Endothelial cell of umbilical vein (primary cell): ENCODE data around the gene LRTM2. TPM values are rescaled to one million over a fixed set of nuclear protein-coding genes. Genes with fewer than 3 reads are reported as not detected.

Source experiments
- Bru-seq: library from RNA; stranded (reverse); fragments of 400-500 nt; gene quantifications from one replicate; lab custom pipeline; 2021; lab: Mats Ljungman, UMichigan
- BruChase-seq, 2 experiments: library from RNA; stranded (reverse); fragments of 400-500 nt; gene quantifications; one replicate each; lab custom pipeline; 2021; lab: Mats Ljungman, UMichigan
- BruUV-seq: library from RNA; stranded (reverse); fragments of 400-500 nt; replicated peaks from 2 replicates; lab custom pipeline; 2021; lab: Mats Ljungman, UMichigan
- CTCF ChIA-PET: fragments of 300-600, 350-600 bp; sonication (Branson Sonifier 250); formaldehyde crosslinking; loops from one replicate; lab custom pipeline; 2021; ENCODE audit warnings: antibody characterized with exemption, inconsistent platforms; lab: Charles Lee
- POLR2A ChIA-PET: fragments of 300-600, 350-600 bp; sonication (Branson Sonifier 250); formaldehyde crosslinking; loops from one replicate; lab custom pipeline; 2021; ENCODE audit warnings: antibody characterized with exemption, inconsistent platforms; lab: Charles Lee
- DNase-seq: peaks from one replicate; pipeline ENCODE4 v3.0.0-alpha.2; 2011; ENCODE audit warnings: low read depth, low spot score
- FAIRE-seq: peaks from 2 replicates; lab custom pipeline; 2011; peaks lifted over from hg19 to GRCh38; lab: Jason Lieb, UNC
- H2AFZ ChIP-seq: 2 replicates; pipeline ENCODE4 v1.6.0; 2012; ENCODE audit warnings: low read depth, low read length, control low read depth, inconsistent platforms
- H3K27ac ChIP-seq: 2 replicates; pipeline ENCODE4 v1.5.1; 2011; ENCODE audit warnings: low read depth, mild to moderate bottlenecking, control low read depth, low read length, moderate library complexity; ENCODE audit not compliant: insufficient read depth
- H3K27me3 ChIP-seq, 2 experiments: 2 replicates each; pipeline versions ENCODE4 v1.6.0 to v1.6.1; 2011; ENCODE audit warnings: low read length in 2 of 2, mixed read lengths in 1 of 2; ENCODE audit not compliant: control insufficient read depth in 2 of 2, insufficient read depth in 2 of 2
- H3K36me3 ChIP-seq, 2 experiments: 2 replicates in 1 of 2; 3 replicates in 1 of 2; pipeline ENCODE4 v1.5.1; 2011; ENCODE audit warnings: low read length in 2 of 2, mild to moderate bottlenecking in 1 of 2, moderate library complexity in 1 of 2; ENCODE audit not compliant: control insufficient read depth in 2 of 2, insufficient read depth in 2 of 2; ENCODE audit errors: extremely low read depth in 1 of 2
- H3K4me1 ChIP-seq: 3 replicates; pipeline ENCODE4 v1.5.1; 2011; ENCODE audit warnings: mild to moderate bottlenecking, low read length; ENCODE audit not compliant: control insufficient read depth, insufficient read depth; ENCODE audit errors: extremely low read depth
- H3K4me2 ChIP-seq: 2 replicates; pipeline ENCODE4 v1.6.1; 2011; ENCODE audit warnings: low read length, control low read depth, mixed read lengths; ENCODE audit not compliant: insufficient read depth
- H3K4me3 ChIP-seq, 3 experiments: fragments of 200-600 bp in 1 of 3; sonication (generic), shearing (Covaris generic) in 1 of 3; replicated peaks in 1 of 3; 2 replicates each; pipeline ENCODE4 v1.5.1; 2011 to 2016; ENCODE audit warnings: control low read depth in 3 of 3, low read length in 3 of 3, mild to moderate bottlenecking in 2 of 3, inconsistent platforms in 1 of 3, low read depth in 1 of 3, moderate library complexity in 1 of 3; ENCODE audit not compliant: insufficient read depth in 1 of 3
- H3K79me2 ChIP-seq: 2 replicates; pipeline ENCODE4 v1.6.0; 2012; ENCODE audit warnings: low read length, inconsistent platforms; ENCODE audit not compliant: control insufficient read depth, insufficient read depth
- H3K9ac ChIP-seq: replicated peaks from 2 replicates; pipeline ENCODE3; 2011; ENCODE audit warnings: low read length, control low read depth; ENCODE audit not compliant: insufficient read depth; ENCODE audit errors: extremely low read depth
- H3K9me1 ChIP-seq: replicated peaks from 3 replicates; pipeline ENCODE4 v1.6.0; 2011; ENCODE audit warnings: mild to moderate bottlenecking, low read length; ENCODE audit not compliant: control insufficient read depth, insufficient read depth; ENCODE audit errors: extremely low read depth
- H3K9me3 ChIP-seq: replicated peaks from 2 replicates; pipeline ENCODE4 v1.5.1; 2012; ENCODE audit warnings: low read length, inconsistent platforms; ENCODE audit not compliant: control insufficient read depth, insufficient read depth
- H4K20me1 ChIP-seq: replicated peaks from 2 replicates; pipeline ENCODE3; 2011; ENCODE audit warnings: mild to moderate bottlenecking, low read length; ENCODE audit not compliant: control insufficient read depth, insufficient read depth; ENCODE audit errors: extremely low read depth
- CTCF ChIP-seq, 2 donors: IDR thresholded peaks; 1 replicate in 1 of 2; 2 replicates in 1 of 2; pipeline ENCODE4 v1.5.1; 2011; ENCODE audit warnings: low read length in 2 of 2, mild to moderate bottlenecking in 2 of 2, moderate library complexity in 2 of 2, control low read depth in 1 of 2, inconsistent platforms in 1 of 2, low read depth in 1 of 2; ENCODE audit not compliant: insufficient read depth in 1 of 2; ENCODE audit errors: extremely low read depth in 1 of 2
- EZH2 ChIP-seq: IDR thresholded peaks from 2 replicates; pipeline ENCODE4 v1.6.1; 2012; ENCODE audit warnings: borderline replicate concordance, low read depth, mild to moderate bottlenecking, moderate library complexity, low read length, inconsistent platforms; ENCODE audit not compliant: severe bottlenecking
- FOS ChIP-seq: IDR thresholded peaks from 2 replicates; pipeline ENCODE4 v1.6.1; 2011; ENCODE audit warnings: mild to moderate bottlenecking, low read length, moderate library complexity, borderline replicate concordance; ENCODE audit not compliant: insufficient read depth
- JUN ChIP-seq: IDR thresholded peaks from 2 replicates; pipeline ENCODE4 v1.6.1; 2011; ENCODE audit warnings: borderline replicate concordance, low read depth; ENCODE audit not compliant: insufficient read length, insufficient read depth
- MAX ChIP-seq: IDR thresholded peaks from 2 replicates; pipeline ENCODE4 v1.6.1; 2011; ENCODE audit not compliant: insufficient read depth, insufficient read length
- POLR2AphosphoS5 ChIP-seq: IDR thresholded peaks from 2 replicates; pipeline ENCODE4 v1.6.1; 2012; ENCODE audit warnings: low read depth, mild to moderate bottlenecking, control low read depth, low read length, moderate library complexity; ENCODE audit not compliant: insufficient read depth
- dilution Hi-C: fragments of 300-500 bp; cut with MboI; formaldehyde crosslinking; loops from one replicate; pipeline ENCODE4 v1.15.0; 2019; ENCODE audit warnings: low sequenced_read_pairs; ENCODE audit not compliant: extremely low pct_ligation_motif_present
- intact Hi-C: fragments of 100-400 bp; cut with micrococcal nuclease; formaldehyde crosslinking; loops from one replicate; pipeline ENCODE4 v1.10.0; 2022
- long read RNA-seq: library from polyadenylated mRNA; stranded (forward); transcript quantifications from one replicate; pipeline ENCODE4 v2.0.0, GENCODE V29; 2021
- polyA minus RNA-seq, 3 experiments: library from RNA; depleted of rRNA, polyadenylated mRNA; stranded (reverse); fragments of >200 nt; gene quantifications; 1 replicate in 1 of 3; 2 replicates in 2 of 3; pipeline ENCODE4 v1.2.3, GENCODE V29; 2011
- polyA plus RNA-seq, 4 experiments: library from polyadenylated mRNA; depleted of rRNA in 3 of 4; stranded (reverse) in 3 of 4; unstranded in 1 of 4; fragments of >200 nt; gene quantifications; 2 replicates each; pipeline versions ENCODE4 v1.2.1 to v1.2.3, GENCODE V29; 2011 to 2012; ENCODE audit warnings: missing spikeins in 1 of 4
- total RNA-seq: library from RNA; stranded (reverse); gene quantifications from 2 replicates; pipeline ENCODE4 v1.2.3, GENCODE V29; 2021

LRTM2 gene
- total RNA-seq (not detected in 2 replicates), polyA plus RNA-seq (not detected in 2 replicates), polyA minus RNA-seq (not detected in 2 replicates), Bru-seq, nascent RNA (percentile 11 among the genes with signal in this experiment), BruChase-seq, experiment 1, labeled RNA remaining after a 6-hour chase (percentile 9 among the genes with signal in this experiment), BruChase-seq, experiment 2, labeled RNA remaining after a 2-hour chase (percentile 15 among the genes with signal in this experiment)
- not detected in 2 replicates for polyA plus RNA-seq (2011; cell fraction: cytosol; rRNA removed)
- polyA plus RNA-seq (2011; cell fraction: nucleus; rRNA removed): not detected in 2 replicates
- not detected in 2 replicates for polyA plus RNA-seq (2012)
- not detected for polyA minus RNA-seq (2011; cell fraction: cytosol; rRNA and poly(A)+ RNA removed)
- not detected in 2 replicates for polyA minus RNA-seq (2011; cell fraction: nucleus; rRNA and poly(A)+ RNA removed)
- long read RNA-seq: 0 reads

GRCh38 chr12:1820191-1820895, at the start of gene LRTM2:
Gene LRTM2 (plus strand): TSS chr12:1820565. CDS start chr12:1828149, 7,584 bp downstream.
- no peak for TF ChIP-seq JUN
- TF ChIP-seq EZH2: no peak
- TF ChIP-seq MAX: no peak
- no peak for TF ChIP-seq FOS
- TF ChIP-seq POLR2AphosphoS5: no peak
- TF ChIP-seq CTCF (IDR thresholded peaks at IDR 0.05; ENCODE audit: extremely low read depth in 1 of 2, insufficient read depth in 1 of 2, low read depth in 1 of 2, low read length in 2 of 2): no peak
- DNase-seq: no peak
- Histone ChIP-seq H3K36me3 (no peaks in the 10 kb centered on the region), H3K4me2 (no peak within 1 kb of the TSS), H3K4me3 (no peak within 1 kb of the TSS), H3K79me2 (no peaks in the 10 kb centered on the region), H3K27me3 (peaks cover 30 to 31% of the 10 kb centered on the region in 2 experiments), H3K27ac (no peak within 1 kb of the TSS), H3K9me1 (no peaks in the 10 kb centered on the region), H3K9ac (no peak within 1 kb of the TSS), H4K20me1 (no peaks in the 10 kb centered on the region), H2AFZ (no peak within 1 kb of the TSS), H3K9me3 (no peaks in the 10 kb centered on the region), H3K4me1 (no peaks in the 10 kb centered on the region)
- intact Hi-C loops: no loop called here
- dilution Hi-C loops: no loop called here
- ChIA-PET CTCF (interaction anchor here (1.3 kb wide), 1 partner anchor 120 kb away, joined by 3 read pairs; no protein-coding TSS in a partner anchor), POLR2A (no interaction called here)
- no peak for FAIRE-seq
- BruUV-seq: no TSS peak
